Neural progenitor cell (in vitro differentiated cells): ENCODE results near the gene RPS19. TPM values are rescaled to one million over a fixed set of nuclear protein-coding genes. Genes with fewer than 3 reads are reported as not detected.
A peak's percentile ranks its signal among the peaks of the same experiment; 100 is the strongest.

Experiments
- DNase-seq: peaks from one replicate; pipeline ENCODE4 v3.0.0-alpha.2; 2016; ENCODE audit warnings: low spot score
- H2AFZ ChIP-seq: fragments of 200-600 bp; sonication (generic); replicated peaks from 2 replicates; pipeline ENCODE4 v1.6.1; 2016; ENCODE audit warnings: antibody characterized with exemption
- H3F3A ChIP-seq: fragments of 200-600 bp; sonication (generic); 2 replicates; pipeline ENCODE4 v1.6.1; 2016; ENCODE audit warnings: antibody characterized with exemption, low read depth
- H3K27ac ChIP-seq: fragments of 200-600 bp; sonication (generic); 2 replicates; pipeline ENCODE4 v1.5.1; 2016; ENCODE audit warnings: mild to moderate bottlenecking
- H3K27me3 ChIP-seq: fragments of 200-600 bp; sonication (generic); 2 replicates; pipeline ENCODE4 v1.6.1; 2016; ENCODE audit warnings: mild to moderate bottlenecking, moderate library complexity
- H3K36me3 ChIP-seq: fragments of 200-600 bp; sonication (generic); 2 replicates; pipeline ENCODE4 v1.5.1; 2016
- H3K4me1 ChIP-seq: fragments of 200-600 bp; sonication (generic); 2 replicates; pipeline ENCODE4 v1.6.1; 2016; ENCODE audit warnings: mixed run types
- H3K4me2 ChIP-seq: fragments of 200-600 bp; sonication (generic); 2 replicates; pipeline ENCODE4 v1.6.1; 2016
- H3K4me3 ChIP-seq: fragments of 200-600 bp; sonication (generic); 2 replicates; pipeline ENCODE4 v1.5.1; 2016
- H3K79me2 ChIP-seq: fragments of 200-600 bp; sonication (generic); 2 replicates; pipeline ENCODE4 v1.6.1; 2016; ENCODE audit warnings: low read depth
- H3K9ac ChIP-seq: fragments of 200-600 bp; sonication (generic); 2 replicates; pipeline ENCODE4 v1.6.1; 2016
- H3K9me3 ChIP-seq: fragments of 200-600 bp; sonication (generic); 2 replicates; pipeline ENCODE4 v1.5.1; 2016; ENCODE audit warnings: low read depth
- H4K20me1 ChIP-seq: fragments of 200-600 bp; sonication (generic); 2 replicates; pipeline ENCODE4 v1.6.1; 2016; ENCODE audit warnings: low read depth
- H3K27ac Mint-ChIP-seq: 3 replicates; pipeline ENCODE4 v1.8.0; 2021; ENCODE audit warnings: mixed read lengths
- H3K27me3 Mint-ChIP-seq: 2 replicates; pipeline ENCODE4 v1.8.0; 2022; ENCODE audit warnings: low read depth, mild to moderate bottlenecking, inconsistent platforms, moderate library complexity, mixed read lengths; ENCODE audit not compliant: insufficient read depth
- H3K36me3 Mint-ChIP-seq: 3 replicates; pipeline ENCODE4 v1.8.0; 2021; ENCODE audit warnings: mixed read lengths
- H3K4me1 Mint-ChIP-seq: 3 replicates; pipeline ENCODE4 v1.8.0; 2021; ENCODE audit warnings: mixed read lengths
- H3K4me3 Mint-ChIP-seq: 3 replicates; pipeline ENCODE4 v1.8.0; 2021; ENCODE audit warnings: mild to moderate bottlenecking, moderate library complexity, mixed read lengths
- H3K9me3 Mint-ChIP-seq: 3 replicates; pipeline ENCODE4 v1.8.0; 2020; ENCODE audit warnings: mixed read lengths
- EZH2 ChIP-seq: fragments of 200-600 bp; sonication (generic); IDR thresholded peaks from 2 replicates; pipeline ENCODE4 v1.6.1; 2017; ENCODE audit warnings: antibody characterized with exemption, mild to moderate bottlenecking, moderate library complexity
- EZH2phosphoT487 ChIP-seq: fragments of 200-600 bp; sonication (generic); IDR thresholded peaks from 2 replicates; pipeline ENCODE4 v1.6.1; 2017; ENCODE audit warnings: antibody characterized with exemption
- total RNA-seq: library from RNA; depleted of rRNA; stranded (reverse); fragments of >200 nt; gene quantifications from 2 replicates; pipeline ENCODE4 v1.2.3, GENCODE V29; 2015; ENCODE audit warnings: low replicate concordance
- TF ChIP-seq, protein P1 (sequence below): fragments of 200-600 bp; sonication (generic); IDR thresholded peaks from 2 replicates; pipeline ENCODE4 v1.5.1; 2017; ENCODE audit warnings: antibody characterized with exemption, mild to moderate bottlenecking

Gene RPS19
- total RNA-seq, 1 donor from 2014 or later = 1,422 TPM

- Histone ChIP-seq H3K4me3 (no peak overlapping the region), H3K4me1 (no peaks in the 10 kb centered on the region), H4K20me1 (no peaks in the 10 kb centered on the region), H3K9me3 (no peaks in the 10 kb centered on the region), H3K36me3 (no peaks in the 10 kb centered on the region), H3K9ac (no peak overlapping the region), H3K27me3 (no peaks in the 10 kb centered on the region), H3K27ac (peak overlapping the region; percentile 13), H2AFZ (no peak overlapping the region), H3K79me2 (no peaks in the 10 kb centered on the region), H3K4me2 (no peak overlapping the region), H3F3A (no peaks in the 10 kb centered on the region)
- H3K9me3 Mint-ChIP-seq = no peaks in the 10 kb centered on the region
- no peak for DNase-seq
- H3K4me3 Mint-ChIP-seq = no peak overlapping the region
- no peak for TF ChIP-seq EZH2phosphoT487
- peaks cover 5% of the 10 kb centered on the region for H3K36me3 Mint-ChIP-seq
- H3K27ac Mint-ChIP-seq = no peak overlapping the region
- no peaks in the 10 kb centered on the region for H3K4me1 Mint-ChIP-seq
- H3K27me3 Mint-ChIP-seq = peaks cover 6% of the 10 kb centered on the region
These were observed 34.3 kb downstream of the RPS19 start for GRCh38 chr19:41894350-41894749.

DNA sequence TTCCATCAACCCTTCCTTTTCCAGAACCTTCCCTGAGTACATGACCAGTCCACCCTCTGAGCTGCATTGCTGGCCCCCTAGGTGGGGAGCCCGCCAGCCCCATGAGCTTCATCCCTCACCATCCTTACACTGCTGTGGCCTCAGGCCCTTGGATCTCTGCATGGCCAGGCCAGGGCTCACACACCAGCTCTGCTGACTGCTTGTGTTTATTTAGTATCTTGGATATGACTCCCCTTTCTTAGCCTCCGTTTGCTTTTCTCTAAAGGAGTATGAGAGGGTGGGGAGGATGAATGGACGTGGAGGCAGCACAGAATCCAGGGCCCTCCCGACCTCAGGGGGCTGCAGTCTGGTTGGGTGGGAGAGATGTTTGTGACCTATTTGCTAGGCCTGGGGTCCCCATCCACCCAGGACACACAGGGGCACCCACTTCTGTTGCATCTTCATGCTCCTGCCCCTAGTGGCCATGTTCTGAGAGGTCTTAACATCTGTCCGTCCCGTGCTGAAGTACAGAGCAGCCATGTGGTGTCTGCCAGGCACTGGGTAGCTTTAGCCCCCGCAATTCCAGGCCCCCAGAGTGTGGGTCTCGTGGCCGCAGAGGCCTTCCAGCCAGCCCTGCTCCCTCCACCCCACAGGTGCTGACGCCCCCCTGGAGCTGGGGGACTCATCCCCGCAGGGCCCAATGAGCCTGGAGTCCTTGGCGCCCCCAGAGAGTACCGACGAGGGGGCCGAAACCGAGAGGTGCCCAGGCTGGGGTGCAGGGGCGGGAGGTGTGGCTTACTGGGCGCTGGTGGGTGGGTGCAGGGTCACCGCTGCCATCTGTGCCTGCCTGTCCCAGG is 35.9 kb downstream of the RPS19 start:
- Histone ChIP-seq H3K27me3 (no peaks in the 10 kb centered on the region), H3K36me3 (no peaks in the 10 kb centered on the region), H3K79me2 (no peaks in the 10 kb centered on the region), H3K27ac (no peak overlapping the region), H3K4me1 (no peaks in the 10 kb centered on the region), H3K4me3 (no peak overlapping the region), H3K9ac (no peak overlapping the region), H4K20me1 (no peaks in the 10 kb centered on the region), H3K4me2 (no peak overlapping the region), H3F3A (no peaks in the 10 kb centered on the region), H2AFZ (no peak overlapping the region), H3K9me3 (no peaks in the 10 kb centered on the region)
- peaks cover 5% of the 10 kb centered on the region for H3K36me3 Mint-ChIP-seq
- DNase-seq = peak; percentile 22
- no peak overlapping the region for H3K4me3 Mint-ChIP-seq
- peak overlapping the region; percentile 5 for H3K27ac Mint-ChIP-seq
- H3K4me1 Mint-ChIP-seq = no peaks in the 10 kb centered on the region
- no peaks in the 10 kb centered on the region for H3K9me3 Mint-ChIP-seq
- H3K27me3 Mint-ChIP-seq = peaks cover 4% of the 10 kb centered on the region
- no peak for TF ChIP-seq EZH2phosphoT487
- TF ChIP-seq, protein P1, sequence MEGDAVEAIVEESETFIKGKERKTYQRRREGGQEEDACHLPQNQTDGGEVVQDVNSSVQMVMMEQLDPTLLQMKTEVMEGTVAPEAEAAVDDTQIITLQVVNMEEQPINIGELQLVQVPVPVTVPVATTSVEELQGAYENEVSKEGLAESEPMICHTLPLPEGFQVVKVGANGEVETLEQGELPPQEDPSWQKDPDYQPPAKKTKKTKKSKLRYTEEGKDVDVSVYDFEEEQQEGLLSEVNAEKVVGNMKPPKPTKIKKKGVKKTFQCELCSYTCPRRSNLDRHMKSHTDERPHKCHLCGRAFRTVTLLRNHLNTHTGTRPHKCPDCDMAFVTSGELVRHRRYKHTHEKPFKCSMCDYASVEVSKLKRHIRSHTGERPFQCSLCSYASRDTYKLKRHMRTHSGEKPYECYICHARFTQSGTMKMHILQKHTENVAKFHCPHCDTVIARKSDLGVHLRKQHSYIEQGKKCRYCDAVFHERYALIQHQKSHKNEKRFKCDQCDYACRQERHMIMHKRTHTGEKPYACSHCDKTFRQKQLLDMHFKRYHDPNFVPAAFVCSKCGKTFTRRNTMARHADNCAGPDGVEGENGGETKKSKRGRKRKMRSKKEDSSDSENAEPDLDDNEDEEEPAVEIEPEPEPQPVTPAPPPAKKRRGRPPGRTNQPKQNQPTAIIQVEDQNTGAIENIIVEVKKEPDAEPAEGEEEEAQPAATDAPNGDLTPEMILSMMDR = peak; percentile 39

- Mint-ChIP-seq H3K27me3 (peaks cover 3% of the 10 kb centered on the region), H3K36me3 (peaks cover 5% of the 10 kb centered on the region), H3K27ac (no peak overlapping the region), H3K4me3 (no peak overlapping the region), H3K9me3 (no peaks in the 10 kb centered on the region), H3K4me1 (no peaks in the 10 kb centered on the region)
- H3K79me2 ChIP-seq = no peaks in the 10 kb centered on the region
- H4K20me1 ChIP-seq = no peaks in the 10 kb centered on the region
- no peaks in the 10 kb centered on the region for H3K9me3 ChIP-seq
- no peaks in the 10 kb centered on the region for H3K36me3 ChIP-seq
- H3K4me3 ChIP-seq = no peak overlapping the region
- no peak overlapping the region for H3K4me2 ChIP-seq
- no peak overlapping the region for H3K27ac ChIP-seq
- no peaks in the 10 kb centered on the region for H3K27me3 ChIP-seq
- TF ChIP-seq, protein P1 = no peak
- TF ChIP-seq EZH2phosphoT487 (no peak), EZH2 (no peak)
- H3K4me1 ChIP-seq = no peaks in the 10 kb centered on the region
- no peak overlapping the region for H2AFZ ChIP-seq
- DNase-seq = no peak
- H3F3A ChIP-seq = no peaks in the 10 kb centered on the region
- H3K9ac ChIP-seq = no peak overlapping the region
These were observed 36.5 kb downstream of the RPS19 start for GRCh38 chr19:41896581-41896942.

DNA sequence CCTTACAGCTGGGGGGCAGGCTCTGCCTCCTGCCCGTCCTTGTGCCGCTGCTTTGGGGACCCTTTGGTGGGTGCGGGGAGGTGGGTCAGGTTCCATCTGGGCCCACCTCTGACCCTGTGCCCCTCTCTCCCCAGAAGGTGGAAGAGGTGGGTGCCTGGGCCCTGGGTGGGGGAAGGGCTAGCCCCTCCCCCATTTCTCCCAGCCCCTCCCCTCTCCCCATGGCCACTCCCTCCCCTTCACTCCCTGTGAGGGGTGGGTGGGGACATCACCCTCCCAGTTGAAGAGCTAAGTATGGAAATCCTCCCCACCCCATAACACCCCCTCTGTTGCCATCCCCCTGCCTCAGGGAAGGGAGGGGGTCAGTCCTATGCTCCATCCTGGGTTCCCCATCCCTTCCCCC is 37.1 kb downstream of the RPS19 start:
- no peaks in the 10 kb centered on the region for H3K27me3 ChIP-seq
- peaks cover 5% of the 10 kb centered on the region for H3K36me3 Mint-ChIP-seq
- no peak overlapping the region for H3K4me3 Mint-ChIP-seq
- no peaks in the 10 kb centered on the region for H3K79me2 ChIP-seq
- no peak overlapping the region for H3K4me2 ChIP-seq
- H3K9ac ChIP-seq = no peak overlapping the region
- no peak for TF ChIP-seq EZH2phosphoT487
- no peak for TF ChIP-seq EZH2
- TF ChIP-seq, protein P1 = no peak
- no peaks in the 10 kb centered on the region for H4K20me1 ChIP-seq
- no peak overlapping the region for H3K4me3 ChIP-seq
- H3K27ac Mint-ChIP-seq = no peak overlapping the region
- no peaks in the 10 kb centered on the region for H3K9me3 Mint-ChIP-seq
- H3F3A ChIP-seq = no peaks in the 10 kb centered on the region
- H3K27ac ChIP-seq = no peak overlapping the region
- H3K36me3 ChIP-seq = no peaks in the 10 kb centered on the region
- no peaks in the 10 kb centered on the region for H3K4me1 Mint-ChIP-seq
- no peak overlapping the region for H2AFZ ChIP-seq
- H3K4me1 ChIP-seq = no peaks in the 10 kb centered on the region
- no peaks in the 10 kb centered on the region for H3K9me3 ChIP-seq
- no peak for DNase-seq
- no peaks in the 10 kb centered on the region for H3K27me3 Mint-ChIP-seq
